ENCODE data around the gene OIP5.
"Not testable (repeated sequence)": the region's sequence is repeated elsewhere in the genome, so short reads cannot be mapped to it uniquely, and the experiment has no call there.

Gene OIP5

GRCh38 chr15:41332194-41333025 is at the start of gene OIP5, which contains the start of gene NUSAP1:
Gene OIP5 (minus strand): TSS chr15:41332591. CDS start chr15:41332561, 30 bp downstream.
Gene NUSAP1 (plus strand): TSS chr15:41332881. CDS start chr15:41332958, 77 bp downstream.
- DNase-seq: peak; percentile 99

- no peak for DNase-seq
Observed at GRCh38 chr15:41377978-41378377, 45.6 kb upstream of the OIP5 start.

GRCh38 chr15:41367418-41367817 is 35.0 kb upstream of the OIP5 start:
- DNase-seq: no peak

GRCh38 chr15:41354371-41354770 is 22.0 kb upstream of the OIP5 start:
- DNase-seq: no peak

- DNase-seq: no peak
Observed at GRCh38 chr15:41350057-41350717, 17.8 kb upstream of the OIP5 start.

- no peak for DNase-seq
Observed at GRCh38 chr15:41347236-41347635, 14.8 kb upstream of the OIP5 start.

GRCh38 chr15:41341519-41341918 is 9.1 kb upstream of the OIP5 start:
- DNase-seq: no peak

- DNase-seq: no peak
Observed at GRCh38 chr15:41340189-41340695, 7.9 kb upstream of the OIP5 start.

GRCh38 chr15:41337631-41338522 is 5.5 kb upstream of the OIP5 start:
- DNase-seq: no peak

GRCh38 chr15:41337047-41337446 is 4.7 kb upstream of the OIP5 start:
- DNase-seq: no peak

- no peak for DNase-seq
Observed at GRCh38 chr15:41336549-41336948, 4.2 kb upstream of the OIP5 start.

GRCh38 chr15:41334293-41335120 is 2.1 kb upstream of the OIP5 start:
- no peak for DNase-seq

- DNase-seq: no peak
Observed at GRCh38 chr15:41333026-41333562, 703 bp upstream of the OIP5 start.

GRCh38 chr15:41331833-41332193 is 578 bp downstream of the OIP5 start:
- no peak for DNase-seq

GRCh38 chr15:41331281-41331680 is 1.1 kb downstream of the OIP5 start:
- no peak for DNase-seq

- no peak for DNase-seq
Observed at GRCh38 chr15:41323611-41324010, 8.8 kb downstream of the OIP5 start.

GRCh38 chr15:41320805-41321330 is 11.5 kb downstream of the OIP5 start:
- DNase-seq: not testable (repeated sequence)

- DNase-seq: no peak
Observed at GRCh38 chr15:41309226-41309905, 23.0 kb downstream of the OIP5 start.

- no peak for DNase-seq
Observed at GRCh38 chr15:41307679-41308078, 24.7 kb downstream of the OIP5 start.

GRCh38 chr15:41304149-41304770 is 28.1 kb downstream of the OIP5 start:
- DNase-seq: no peak
